ENCODE measurements around the gene DKK3.

Gene DKK3

DNA sequence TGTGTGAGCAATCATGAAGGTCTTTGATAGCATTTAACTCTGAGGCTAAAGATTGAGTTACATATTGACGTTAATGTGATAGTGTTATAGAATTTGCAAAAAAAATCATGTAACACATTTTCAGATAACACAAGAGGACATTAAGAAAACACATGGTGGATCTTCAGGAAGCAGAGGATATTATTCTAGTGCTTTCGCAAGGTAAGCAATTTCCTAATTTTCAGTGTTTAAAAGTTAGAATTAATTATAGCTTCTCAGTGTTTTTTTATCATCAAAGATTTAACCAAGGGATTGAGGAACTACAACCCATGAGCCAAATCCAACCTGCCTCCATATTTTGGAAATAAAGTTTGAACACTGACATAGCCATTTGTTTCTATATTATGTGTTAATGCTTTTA, 78.5 kb downstream of the DKK3 start:
- no peak for ATAC-seq

DNA sequence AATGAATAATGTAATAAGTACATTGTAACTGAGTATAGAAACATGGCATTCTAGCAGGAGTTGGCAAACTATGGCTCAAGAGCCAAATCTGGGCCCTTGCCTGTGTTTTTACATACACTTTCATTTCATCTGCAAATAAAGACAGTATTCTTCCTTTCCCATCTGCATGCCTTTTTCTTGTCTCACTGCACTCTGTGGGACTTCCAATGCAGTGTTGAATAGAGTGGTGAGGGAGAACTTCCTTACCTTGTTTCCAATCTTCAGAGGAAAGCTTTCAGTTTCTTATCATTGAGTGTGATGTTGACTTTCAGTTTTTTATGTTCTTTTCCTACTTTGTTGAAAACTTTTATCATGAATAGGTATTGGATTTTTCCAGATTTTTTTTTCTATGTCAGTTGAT, 84.6 kb downstream of the DKK3 start:
- ATAC-seq: no peak
- TF ChIP-seq TOX (CRISPR knock-in tag; IDR thresholded peaks at IDR 0.05; ENCODE audit: borderline replicate concordance) (no peak), TCF4 (CRISPR knock-in tag; IDR thresholded peaks at IDR 0.05; ENCODE audit: borderline replicate concordance) (no peak), ZFP3 (CRISPR knock-in tag; IDR thresholded peaks at IDR 0.05) (no peak), ARNTL (CRISPR knock-in tag; IDR thresholded peaks at IDR 0.05; ENCODE audit: borderline replicate concordance, low read depth) (no peak), ZFP30 (CRISPR knock-in tag; IDR thresholded peaks at IDR 0.05) (no peak), RARB (CRISPR knock-in tag; IDR thresholded peaks at IDR 0.05) (no peak), SNAI2 (CRISPR knock-in tag; IDR thresholded peaks at IDR 0.05) (no peak), PPARA (CRISPR knock-in tag; IDR thresholded peaks at IDR 0.05; ENCODE audit: borderline replicate concordance) (no peak), ESRRG (CRISPR knock-in tag; IDR thresholded peaks at IDR 0.05) (no peak), OSR1 (CRISPR knock-in tag; IDR thresholded peaks at IDR 0.05) (no peak), ZNF70 (CRISPR knock-in tag; IDR thresholded peaks at IDR 0.05) (no peak), GLIS3 (CRISPR knock-in tag; IDR thresholded peaks at IDR 0.05) (no peak), ZC3H10 (CRISPR knock-in tag; IDR thresholded peaks at IDR 0.05) (no peak), BACH2 (CRISPR knock-in tag; IDR thresholded peaks at IDR 0.05; ENCODE audit: borderline replicate concordance) (no peak)
- TF ChIP-seq, protein P1, sequence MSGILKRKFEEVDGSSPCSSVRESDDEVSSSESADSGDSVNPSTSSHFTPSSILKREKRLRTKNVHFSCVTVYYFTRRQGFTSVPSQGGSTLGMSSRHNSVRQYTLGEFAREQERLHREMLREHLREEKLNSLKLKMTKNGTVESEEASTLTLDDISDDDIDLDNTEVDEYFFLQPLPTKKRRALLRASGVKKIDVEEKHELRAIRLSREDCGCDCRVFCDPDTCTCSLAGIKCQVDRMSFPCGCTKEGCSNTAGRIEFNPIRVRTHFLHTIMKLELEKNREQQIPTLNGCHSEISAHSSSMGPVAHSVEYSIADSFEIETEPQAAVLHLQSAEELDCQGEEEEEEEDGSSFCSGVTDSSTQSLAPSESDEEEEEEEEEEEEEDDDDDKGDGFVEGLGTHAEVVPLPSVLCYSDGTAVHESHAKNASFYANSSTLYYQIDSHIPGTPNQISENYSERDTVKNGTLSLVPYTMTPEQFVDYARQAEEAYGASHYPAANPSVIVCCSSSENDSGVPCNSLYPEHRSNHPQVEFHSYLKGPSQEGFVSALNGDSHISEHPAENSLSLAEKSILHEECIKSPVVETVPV (CRISPR knock-in tag; IDR thresholded peaks at IDR 0.05): no peak
- TF ChIP-seq, protein P2, sequence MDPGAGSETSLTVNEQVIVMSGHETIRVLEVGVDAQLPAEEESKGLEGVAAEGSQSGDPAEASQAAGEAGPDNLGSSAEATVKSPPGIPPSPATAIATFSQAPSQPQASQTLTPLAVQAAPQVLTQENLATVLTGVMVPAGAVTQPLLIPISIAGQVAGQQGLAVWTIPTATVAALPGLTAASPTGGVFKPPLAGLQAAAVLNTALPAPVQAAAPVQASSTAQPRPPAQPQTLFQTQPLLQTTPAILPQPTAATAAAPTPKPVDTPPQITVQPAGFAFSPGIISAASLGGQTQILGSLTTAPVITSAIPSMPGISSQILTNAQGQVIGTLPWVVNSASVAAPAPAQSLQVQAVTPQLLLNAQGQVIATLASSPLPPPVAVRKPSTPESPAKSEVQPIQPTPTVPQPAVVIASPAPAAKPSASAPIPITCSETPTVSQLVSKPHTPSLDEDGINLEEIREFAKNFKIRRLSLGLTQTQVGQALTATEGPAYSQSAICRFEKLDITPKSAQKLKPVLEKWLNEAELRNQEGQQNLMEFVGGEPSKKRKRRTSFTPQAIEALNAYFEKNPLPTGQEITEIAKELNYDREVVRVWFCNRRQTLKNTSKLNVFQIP (CRISPR knock-in tag; IDR thresholded peaks at IDR 0.05; ENCODE audit: borderline replicate concordance, low read depth): no peak
- TF ChIP-seq, protein P3, sequence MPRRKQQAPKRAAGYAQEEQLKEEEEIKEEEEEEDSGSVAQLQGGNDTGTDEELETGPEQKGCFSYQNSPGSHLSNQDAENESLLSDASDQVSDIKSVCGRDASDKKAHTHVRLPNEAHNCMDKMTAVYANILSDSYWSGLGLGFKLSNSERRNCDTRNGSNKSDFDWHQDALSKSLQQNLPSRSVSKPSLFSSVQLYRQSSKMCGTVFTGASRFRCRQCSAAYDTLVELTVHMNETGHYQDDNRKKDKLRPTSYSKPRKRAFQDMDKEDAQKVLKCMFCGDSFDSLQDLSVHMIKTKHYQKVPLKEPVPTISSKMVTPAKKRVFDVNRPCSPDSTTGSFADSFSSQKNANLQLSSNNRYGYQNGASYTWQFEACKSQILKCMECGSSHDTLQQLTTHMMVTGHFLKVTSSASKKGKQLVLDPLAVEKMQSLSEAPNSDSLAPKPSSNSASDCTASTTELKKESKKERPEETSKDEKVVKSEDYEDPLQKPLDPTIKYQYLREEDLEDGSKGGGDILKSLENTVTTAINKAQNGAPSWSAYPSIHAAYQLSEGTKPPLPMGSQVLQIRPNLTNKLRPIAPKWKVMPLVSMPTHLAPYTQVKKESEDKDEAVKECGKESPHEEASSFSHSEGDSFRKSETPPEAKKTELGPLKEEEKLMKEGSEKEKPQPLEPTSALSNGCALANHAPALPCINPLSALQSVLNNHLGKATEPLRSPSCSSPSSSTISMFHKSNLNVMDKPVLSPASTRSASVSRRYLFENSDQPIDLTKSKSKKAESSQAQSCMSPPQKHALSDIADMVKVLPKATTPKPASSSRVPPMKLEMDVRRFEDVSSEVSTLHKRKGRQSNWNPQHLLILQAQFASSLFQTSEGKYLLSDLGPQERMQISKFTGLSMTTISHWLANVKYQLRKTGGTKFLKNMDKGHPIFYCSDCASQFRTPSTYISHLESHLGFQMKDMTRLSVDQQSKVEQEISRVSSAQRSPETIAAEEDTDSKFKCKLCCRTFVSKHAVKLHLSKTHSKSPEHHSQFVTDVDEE (CRISPR knock-in tag; IDR thresholded peaks at IDR 0.05): no peak
- TF ChIP-seq, protein P4, sequence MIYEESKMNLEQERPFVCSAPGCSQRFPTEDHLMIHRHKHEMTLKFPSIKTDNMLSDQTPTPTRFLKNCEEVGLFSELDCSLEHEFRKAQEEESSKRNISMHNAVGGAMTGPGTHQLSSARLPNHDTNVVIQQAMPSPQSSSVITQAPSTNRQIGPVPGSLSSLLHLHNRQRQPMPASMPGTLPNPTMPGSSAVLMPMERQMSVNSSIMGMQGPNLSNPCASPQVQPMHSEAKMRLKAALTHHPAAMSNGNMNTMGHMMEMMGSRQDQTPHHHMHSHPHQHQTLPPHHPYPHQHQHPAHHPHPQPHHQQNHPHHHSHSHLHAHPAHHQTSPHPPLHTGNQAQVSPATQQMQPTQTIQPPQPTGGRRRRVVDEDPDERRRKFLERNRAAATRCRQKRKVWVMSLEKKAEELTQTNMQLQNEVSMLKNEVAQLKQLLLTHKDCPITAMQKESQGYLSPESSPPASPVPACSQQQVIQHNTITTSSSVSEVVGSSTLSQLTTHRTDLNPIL (CRISPR knock-in tag; IDR thresholded peaks at IDR 0.05; ENCODE audit: low read depth): no peak
- TF ChIP-seq, protein P5, sequence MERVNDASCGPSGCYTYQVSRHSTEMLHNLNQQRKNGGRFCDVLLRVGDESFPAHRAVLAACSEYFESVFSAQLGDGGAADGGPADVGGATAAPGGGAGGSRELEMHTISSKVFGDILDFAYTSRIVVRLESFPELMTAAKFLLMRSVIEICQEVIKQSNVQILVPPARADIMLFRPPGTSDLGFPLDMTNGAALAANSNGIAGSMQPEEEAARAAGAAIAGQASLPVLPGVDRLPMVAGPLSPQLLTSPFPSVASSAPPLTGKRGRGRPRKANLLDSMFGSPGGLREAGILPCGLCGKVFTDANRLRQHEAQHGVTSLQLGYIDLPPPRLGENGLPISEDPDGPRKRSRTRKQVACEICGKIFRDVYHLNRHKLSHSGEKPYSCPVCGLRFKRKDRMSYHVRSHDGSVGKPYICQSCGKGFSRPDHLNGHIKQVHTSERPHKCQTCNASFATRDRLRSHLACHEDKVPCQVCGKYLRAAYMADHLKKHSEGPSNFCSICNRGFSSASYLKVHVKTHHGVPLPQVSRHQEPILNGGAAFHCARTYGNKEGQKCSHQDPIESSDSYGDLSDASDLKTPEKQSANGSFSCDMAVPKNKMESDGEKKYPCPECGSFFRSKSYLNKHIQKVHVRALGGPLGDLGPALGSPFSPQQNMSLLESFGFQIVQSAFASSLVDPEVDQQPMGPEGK (CRISPR knock-in tag; IDR thresholded peaks at IDR 0.05; ENCODE audit: borderline replicate concordance): no peak

More for the DNA sequence above, 78.5 kb downstream of the DKK3 start:
- TF ChIP-seq RARB (CRISPR knock-in tag; IDR thresholded peaks at IDR 0.05) (no peak), OSR1 (CRISPR knock-in tag; IDR thresholded peaks at IDR 0.05) (no peak), TOX (CRISPR knock-in tag; IDR thresholded peaks at IDR 0.05; ENCODE audit: borderline replicate concordance) (no peak), PPARA (CRISPR knock-in tag; IDR thresholded peaks at IDR 0.05; ENCODE audit: borderline replicate concordance) (no peak), ZNF70 (CRISPR knock-in tag; IDR thresholded peaks at IDR 0.05) (no peak), CSDC2 (CRISPR knock-in tag; IDR thresholded peaks at IDR 0.05) (no peak), ISL1 (CRISPR knock-in tag; IDR thresholded peaks at IDR 0.05) (no peak), BACH2 (CRISPR knock-in tag; IDR thresholded peaks at IDR 0.05; ENCODE audit: borderline replicate concordance) (no peak), GLIS3 (CRISPR knock-in tag; IDR thresholded peaks at IDR 0.05) (no peak), ARNTL (CRISPR knock-in tag; IDR thresholded peaks at IDR 0.05; ENCODE audit: borderline replicate concordance, low read depth) (no peak), SNAI2 (CRISPR knock-in tag; IDR thresholded peaks at IDR 0.05) (no peak), ZNF565 (CRISPR knock-in tag; conservative IDR thresholded peaks at IDR 0.05; ENCODE audit: low read depth) (no peak), ZFP30 (CRISPR knock-in tag; IDR thresholded peaks at IDR 0.05) (no peak), TCF4 (CRISPR knock-in tag; IDR thresholded peaks at IDR 0.05; ENCODE audit: borderline replicate concordance) (no peak)
- TF ChIP-seq, protein P4 (CRISPR knock-in tag; IDR thresholded peaks at IDR 0.05; ENCODE audit: low read depth): no peak
- TF ChIP-seq, protein P5 (CRISPR knock-in tag; IDR thresholded peaks at IDR 0.05; ENCODE audit: borderline replicate concordance): no peak

Data from SK-N-SH treated with all-trans-retinoic acid at 6 μM for 48 hours (cell line).